A549 (cell line): ENCODE results near the gene ZNF358. TPM values are rescaled to one million over a fixed set of nuclear protein-coding genes. Genes with fewer than 3 reads are reported as not detected.
A peak's percentile ranks its signal among the peaks of the same experiment; 100 is the strongest.

Experiments
- ATAC-seq, 2 experiments: fragments of 200-7000 bp in 1 of 2; fragments of >200 bp in 1 of 2; cut with Nextera tagmentation in 1 of 2; cut with Tn5 transposase in 1 of 2; 3 replicates each; pipeline versions ENCODE4 v1.8.0 to v1.9.1; 2018 to 2020; ENCODE audit warnings: mild to moderate bottlenecking in 1 of 2, moderate library complexity in 1 of 2
- CTCF ChIA-PET: fragments of 300-600 bp; sonication (Branson Sonifier 250); formaldehyde crosslinking; extraction: SDS; loops from one replicate; lab custom pipeline; 2021; ENCODE audit warnings: antibody characterized with exemption, inconsistent platforms; lab: Yijun Ruan, JAX
- POLR2A ChIA-PET: fragments of 350-600 bp; formaldehyde crosslinking; extraction: SDS; loops from one replicate; lab custom pipeline; 2021; ENCODE audit warnings: antibody characterized with exemption, inconsistent platforms; lab: Yijun Ruan, JAX
- DNase-seq, 2 experiments: peaks; one replicate each; pipeline versions ENCODE4 v3.0.0 to v3.0.0-alpha.2; 2011 to 2016; ENCODE audit warnings: low read depth in 1 of 2, low spot score in 1 of 2
- FAIRE-seq: peaks from 2 replicates; lab custom pipeline; 2011; peaks lifted over from hg19 to GRCh38; lab: Jason Lieb, UNC
- H3K27ac ChIP-seq, 2 experiments: fragments of >200 bp; sonication (Bioruptor Twin); formaldehyde crosslinking; 3 replicates each; pipeline ENCODE4 v1.5.1; 2016 to 2017
- H3K4me1 ChIP-seq: fragments of >200 bp; sonication (Bioruptor Twin); formaldehyde crosslinking; 3 replicates; pipeline ENCODE4 v1.6.1; 2016
- H3K4me2 ChIP-seq: fragments of >200 bp; sonication (Bioruptor Twin); formaldehyde crosslinking; 3 replicates; pipeline ENCODE4 v1.6.1; 2016
- H3K4me3 ChIP-seq: fragments of >200 bp; sonication (Bioruptor Twin); formaldehyde crosslinking; 3 replicates; pipeline ENCODE4 v1.5.1; 2016
- H3K9me3 ChIP-seq: fragments of >200 bp; sonication (Bioruptor Twin); formaldehyde crosslinking; 3 replicates; pipeline ENCODE4 v1.6.1; 2016
- ATOH8 ChIP-seq: fragments of 250-450 bp; sonication (Bioruptor Pico); IDR thresholded peaks from 2 replicates; pipeline ENCODE4 v1.5.0; 2020; ENCODE audit warnings: low read depth, mild to moderate bottlenecking, moderate library complexity
- BCL3 ChIP-seq: fragments of >200 bp; sonication (Bioruptor Twin); formaldehyde crosslinking; IDR thresholded peaks from 3 replicates; pipeline ENCODE4 v1.6.1; 2016
- BHLHE40 ChIP-seq: IDR thresholded peaks from 2 replicates; pipeline ENCODE4 v1.6.1; 2012; ENCODE audit warnings: low read depth, low read length, inconsistent platforms
- CBX2 ChIP-seq: fragments of 200-600 bp; sonication (generic); IDR thresholded peaks from 2 replicates; pipeline ENCODE4 v1.6.1; 2016; ENCODE audit warnings: low read depth, mild to moderate bottlenecking, borderline replicate concordance
- CBX8 ChIP-seq: fragments of 200-600 bp; sonication (generic); IDR thresholded peaks from 2 replicates; pipeline ENCODE4 v1.6.1; 2016
- CHD2 ChIP-seq: fragments of 150-350 bp; IDR thresholded peaks from 2 replicates; pipeline ENCODE4 v1.6.1; 2014; ENCODE audit warnings: low read length; ENCODE audit not compliant: partially characterized antibody
- E2F6 ChIP-seq: IDR thresholded peaks from 2 replicates; pipeline ENCODE4 v1.6.1; 2012; ENCODE audit warnings: low read depth, borderline replicate concordance
- EHF ChIP-seq: fragments of 250-450 bp; sonication (Bioruptor Pico); IDR thresholded peaks from 2 replicates; pipeline ENCODE4 v1.5.0; 2020; ENCODE audit warnings: mild to moderate bottlenecking
- ELK1 ChIP-seq: fragments of 150-350 bp; IDR thresholded peaks from 2 replicates; pipeline ENCODE4 v1.6.1; 2014; ENCODE audit warnings: low read depth, mild to moderate bottlenecking, low read length
- EP300 ChIP-seq, 2 experiments: fragments of >200 bp; sonication (Bioruptor Twin); formaldehyde crosslinking; IDR thresholded peaks; 2 replicates in 1 of 2; 3 replicates in 1 of 2; pipeline ENCODE4 v1.6.1; 2016 to 2017
- FOSB ChIP-seq: fragments of 250-450 bp; sonication (Bioruptor Pico); IDR thresholded peaks from 2 replicates; pipeline ENCODE4 v1.5.0; 2020; ENCODE audit warnings: mild to moderate bottlenecking, moderate library complexity
- FOSL2 ChIP-seq, 2 experiments: fragments of 450-650 bp in 1 of 2; fragments of >200 bp in 1 of 2; sonication (Bioruptor Twin) in 1 of 2; formaldehyde crosslinking; IDR thresholded peaks; 2 replicates each; pipeline versions ENCODE4 v1.5.0 to v1.6.1; 2016 to 2020; ENCODE audit warnings: mild to moderate bottlenecking in 1 of 2, moderate library complexity in 1 of 2
- FOXS1 ChIP-seq: fragments of 250-450 bp; sonication (Bioruptor Pico); IDR thresholded peaks from 2 replicates; pipeline ENCODE4 v1.5.0; 2020; ENCODE audit warnings: mild to moderate bottlenecking, moderate library complexity
- GATA3 ChIP-seq: IDR thresholded peaks from 2 replicates; pipeline ENCODE4 v1.6.1; 2012; ENCODE audit warnings: borderline replicate concordance
- HDAC2 ChIP-seq: fragments of 200-600 bp; sonication (generic); IDR thresholded peaks from 2 replicates; pipeline ENCODE4 v1.6.1; 2016
- HMGXB4 ChIP-seq: fragments of 250-450 bp; sonication (Bioruptor Pico); IDR thresholded peaks from 2 replicates; pipeline ENCODE4 v1.5.0; 2021; ENCODE audit warnings: mild to moderate bottlenecking, moderate library complexity, borderline replicate concordance
- HOXA7 ChIP-seq: fragments of 250-450 bp; sonication (Bioruptor Pico); IDR thresholded peaks from 2 replicates; pipeline ENCODE4 v1.5.0; 2020; ENCODE audit warnings: mild to moderate bottlenecking, moderate library complexity
- HOXB13 ChIP-seq: fragments of 250-450 bp; sonication (Bioruptor Pico); IDR thresholded peaks from 2 replicates; pipeline ENCODE4 v1.5.0; 2020; ENCODE audit warnings: low read depth, mild to moderate bottlenecking, moderate library complexity
- JUN ChIP-seq, 2 experiments: fragments of >200 bp; sonication (Bioruptor Twin); formaldehyde crosslinking; IDR thresholded peaks; 2 replicates in 1 of 2; 3 replicates in 1 of 2; pipeline ENCODE4 v1.6.1; 2016 to 2017
- MAFK ChIP-seq: fragments of 450-650 bp; IDR thresholded peaks from 2 replicates; pipeline ENCODE4 v1.6.1; 2014; ENCODE audit not compliant: partially characterized antibody
- MAX ChIP-seq: IDR thresholded peaks from 2 replicates; pipeline ENCODE4 v1.6.1; 2012
- MAZ ChIP-seq: fragments of 150-350 bp; IDR thresholded peaks from 2 replicates; pipeline ENCODE4 v1.6.1; 2014; ENCODE audit warnings: antibody characterized with exemption, low read depth, low read length, borderline replicate concordance
- NFE2L2 ChIP-seq: fragments of 150-350 bp; conservative IDR thresholded peaks from 2 replicates; pipeline ENCODE4 v1.6.1; 2014; ENCODE audit warnings: low read length
- NPAS2 ChIP-seq: fragments of 250-450 bp; sonication (Bioruptor Pico); IDR thresholded peaks from 2 replicates; pipeline ENCODE4 v1.8.0; 2022; ENCODE audit warnings: mild to moderate bottlenecking, moderate library complexity, borderline replicate concordance
- NR3C1 ChIP-seq: fragments of >200 bp; sonication (Bioruptor Twin); formaldehyde crosslinking; IDR thresholded peaks from 3 replicates; pipeline ENCODE4 v1.6.1; 2017
- POLR2A ChIP-seq: IDR thresholded peaks from 2 replicates; pipeline ENCODE4 v1.6.1; 2012; ENCODE audit warnings: mild to moderate bottlenecking, low read length
- RARB ChIP-seq: fragments of 250-450 bp; sonication (Bioruptor Pico); IDR thresholded peaks from 2 replicates; pipeline ENCODE4 v1.8.0; 2021; ENCODE audit warnings: mild to moderate bottlenecking, moderate library complexity
- RCOR1 ChIP-seq: fragments of 150-350 bp; IDR thresholded peaks from 2 replicates; pipeline ENCODE4 v1.6.1; 2014; ENCODE audit warnings: antibody characterized with exemption, low read length, low read depth
- RFX5 ChIP-seq: fragments of 450-650 bp; IDR thresholded peaks from 2 replicates; pipeline ENCODE4 v1.7.1; 2014; ENCODE audit warnings: antibody characterized with exemption, mild to moderate bottlenecking, moderate library complexity
- RNF2 ChIP-seq: fragments of 200-600 bp; sonication (generic); IDR thresholded peaks from 2 replicates; pipeline ENCODE4 v1.6.1; 2016; ENCODE audit warnings: low read depth, mild to moderate bottlenecking, antibody characterized with exemption, moderate library complexity, borderline replicate concordance
- SMC3 ChIP-seq: fragments of >200 bp; sonication (Bioruptor Twin); formaldehyde crosslinking; IDR thresholded peaks from 3 replicates; pipeline ENCODE4 v1.6.1; 2018; ENCODE audit warnings: inconsistent platforms
- TP53 ChIP-seq: fragments of 250-450 bp; sonication (Bioruptor Pico); IDR thresholded peaks from 2 replicates; pipeline ENCODE4 v1.5.0; 2021; ENCODE audit warnings: mild to moderate bottlenecking, moderate library complexity
- USF2 ChIP-seq: fragments of 450-650 bp; IDR thresholded peaks from 2 replicates; pipeline ENCODE4 v1.6.1; 2014; ENCODE audit warnings: antibody characterized with exemption
- ZC3H11A ChIP-seq: fragments of 450-650 bp; IDR thresholded peaks from 2 replicates; pipeline ENCODE4 v1.6.1; 2014; ENCODE audit warnings: antibody characterized with exemption, mild to moderate bottlenecking
- ZNF302 ChIP-seq: fragments of 250-450 bp; sonication (Bioruptor Pico); IDR thresholded peaks from 2 replicates; pipeline ENCODE4 v1.9.0; 2021; ENCODE audit warnings: inconsistent platforms, mild to moderate bottlenecking, moderate library complexity
- WGBS: methylation state at CpG from one replicate; pipeline ENCODE4 v1.1.6; 2017; ENCODE audit errors: missing lambda C conversion rate; 5-methylcytosine and 5-hydroxymethylcytosine counted together
- polyA plus RNA-seq, 4 experiments: library from polyadenylated mRNA; depleted of rRNA in 3 of 4; stranded (reverse); fragments of >200 nt; fragmentation: RNase III in 1 of 4; extraction: RNeasy Plus Mini Kit Qiagen cat#74134 plus additional on column Dnase treatment in 1 of 4; gene quantifications; 2 replicates in 3 of 4; 3 replicates in 1 of 4; pipeline ENCODE4 v1.2.3, GENCODE V29; 2011 to 2017

Gene ZNF358
- polyA plus RNA-seq, 2 of the 4 experiments (the other 2 are of a cell fraction), result 9.5 to 14.0 TPM

- no peak for FAIRE-seq
- Histone ChIP-seq H3K27ac (peak within 1 kb of the TSS; percentile 77 to 94), H3K4me1 (peaks cover 9% of the 10 kb centered on the region; the same call in 1 of the 3 replicates), H3K9me3 (no peaks in the 10 kb centered on the region), H3K4me2 (peak within 1 kb of the TSS; percentile 99), H3K4me3 (peak within 1 kb of the TSS; percentile 81)
- WGBS, result 3% methylated on average over 12 of the region's 65 CpGs
- DNase-seq, result peak; percentile 95 to 99
- ChIA-PET CTCF (interaction anchor here (0.7 to 1.7 kb wide), 4 partner anchors 12 to 167 kb away, joined by 3 to 5 read pairs (median 4); no protein-coding TSS in a partner anchor), POLR2A (interaction anchor here (1.0 to 2.5 kb wide), 3 partner anchors 11 to 381 kb away, joined by 3 to 11 read pairs (median 10); partner anchors contain the start of gene MAP2K7)
- peak; percentile 80 to 87 for ATAC-seq
- TF ChIP-seq CHD2 (peak; percentile 42), BHLHE40 (peak; percentile 49; the same call in 1 of the 2 replicates), FOSL2 (IDR thresholded peaks at IDR 0.05) (no peak), FOSL2 (CRISPR knock-in tag; IDR thresholded peaks at IDR 0.05) (peak; percentile 58), POLR2A (peak; percentile 34; the same call in 1 of the 2 replicates), JUN (IDR thresholded peaks at IDR 0.05) (peak; percentile 27 to 45; a peak in 1 of 5 replicates), ZC3H11A (no peak), E2F6 (0 out of 2 replicates have a peak, but pooled peaks have one; percentile 37), TP53 (0 out of 2 replicates have a peak, but pooled peaks have one; percentile 30), RCOR1 (no peak), ELK1 (no peak), ATOH8 (CRISPR knock-in tag) (peak; percentile 48; the same call in 1 of the 2 replicates), HOXB13 (CRISPR knock-in tag) (no peak), MAFK (no peak), BCL3 (no peak), HDAC2 (no peak), HOXA7 (CRISPR knock-in tag) (no peak), MAZ (no peak), GATA3 (no peak), MAX (peak; percentile 77), RARB (CRISPR knock-in tag) (no peak), HMGXB4 (CRISPR knock-in tag) (no peak), USF2 (peak; percentile 100), CBX2 (no peak), EHF (no peak), RFX5 (no peak), ZNF302 (CRISPR knock-in tag) (no peak), FOXS1 (no peak), NR3C1 (no peak), FOSB (CRISPR knock-in tag) (no peak), EP300 (IDR thresholded peaks at IDR 0.05) (no peak), NFE2L2 (no peak), NPAS2 (CRISPR knock-in tag) (no peak), CBX8 (no peak), SMC3 (0 out of 3 replicates have a peak, but pooled peaks have one; percentile 9), RNF2 (no peak)
Measured at GRCh38 chr19:7522072-7522922, 6.4 kb downstream of the ZNF358 start, which contains the start of gene MCOLN1. Gene MCOLN1 (plus strand): TSS chr19:7522624. CDS start chr19:7522751, 127 bp downstream.
